Amygdala (tissue), 56 donors: ENCODE data around the gene ADGB.
A peak's percentile ranks its signal among the peaks of the same experiment; 100 is the strongest.
"Not testable (repeated sequence)": the region's sequence is repeated elsewhere in the genome, so short reads cannot be mapped to it uniquely, and the experiment has no call there.

Experiments used
- DNase-seq, 56 donors: peaks; one replicate each; lab custom pipeline; 2025; lab: John Stamatoyannopoulos, UW

ADGB gene

DNA sequence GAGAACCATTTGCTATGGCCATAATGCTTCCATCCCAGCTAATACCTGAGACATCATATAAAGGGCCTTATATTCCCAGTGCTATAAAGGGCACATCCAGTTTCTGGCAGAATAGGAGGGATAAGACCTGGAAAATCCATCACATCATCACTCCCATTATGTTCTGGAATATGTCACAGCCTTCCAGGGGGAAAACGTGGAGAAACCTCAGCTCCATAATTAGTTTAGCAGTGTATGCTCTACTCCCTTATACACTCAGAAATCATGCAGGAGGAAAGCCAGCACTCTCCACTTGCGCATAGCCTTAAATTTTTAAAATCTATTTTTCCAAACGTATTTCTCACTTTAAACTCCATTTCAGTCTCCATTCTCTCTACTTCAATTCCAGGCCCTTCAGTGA is 140.9 kb downstream of the ADGB start:
- DNase-seq = no peak

- DNase-seq = no peak
Observed at GRCh38 chr6:146741609-146742008, 142.8 kb downstream of the ADGB start.

DNA sequence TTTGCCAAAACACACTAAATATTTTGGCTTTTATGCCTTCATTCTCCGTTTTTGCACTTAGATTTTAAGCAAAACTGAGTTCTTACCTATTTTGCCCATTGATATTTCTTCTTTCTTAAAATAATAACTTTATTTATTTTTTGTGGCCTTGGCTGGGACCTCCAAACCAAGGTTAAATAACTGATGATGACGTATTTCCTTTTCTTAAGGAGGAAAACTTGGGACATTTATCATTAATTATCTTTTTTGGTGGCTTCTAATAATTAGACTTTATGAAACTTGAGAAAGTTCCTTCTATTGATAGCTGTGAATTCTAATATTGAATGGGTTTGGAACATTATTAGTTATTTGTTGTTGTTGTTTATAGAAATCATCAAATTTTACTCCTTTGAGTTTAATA is 154.5 kb downstream of the ADGB start:
- DNase-seq = no peak

DNA sequence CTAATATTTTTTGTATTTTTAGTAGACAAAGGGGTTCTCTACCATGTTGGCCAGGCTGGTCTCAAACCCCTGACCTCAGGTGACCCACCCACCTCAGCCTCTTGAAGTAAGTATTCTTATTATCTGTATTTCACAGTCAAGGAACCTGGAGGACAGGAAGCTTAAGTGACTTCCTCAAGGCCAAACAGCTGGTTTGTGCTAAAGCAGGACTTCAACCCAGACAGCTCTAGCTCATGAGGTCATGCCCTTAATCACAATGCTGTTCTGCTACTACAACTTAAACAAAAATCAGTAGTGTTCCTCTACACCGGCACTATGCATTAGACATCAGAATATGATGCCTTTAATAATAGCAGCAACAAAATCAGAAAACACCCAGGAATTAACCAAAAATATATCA is 168.9 kb downstream of the ADGB start:
- no peak for DNase-seq

DNA sequence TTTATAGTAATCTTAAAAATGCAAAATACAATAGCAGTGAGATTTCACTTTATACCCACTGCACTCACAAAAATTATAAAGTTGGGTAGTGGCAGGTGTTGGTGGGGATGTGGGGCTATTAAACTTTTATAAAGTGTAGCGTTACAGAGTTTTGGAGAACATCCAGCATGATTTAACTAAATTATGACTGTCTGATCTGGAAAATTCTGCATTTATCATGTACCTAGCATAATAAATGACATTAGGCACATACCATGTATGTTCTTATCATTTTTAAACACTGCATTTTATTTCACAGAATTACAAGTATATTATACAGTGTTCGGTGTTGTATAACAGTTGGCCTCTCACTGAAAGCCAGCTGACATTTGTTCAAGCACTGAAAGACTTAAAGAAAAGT is 169.9 kb downstream of the ADGB start:
- no peak for DNase-seq

DNA sequence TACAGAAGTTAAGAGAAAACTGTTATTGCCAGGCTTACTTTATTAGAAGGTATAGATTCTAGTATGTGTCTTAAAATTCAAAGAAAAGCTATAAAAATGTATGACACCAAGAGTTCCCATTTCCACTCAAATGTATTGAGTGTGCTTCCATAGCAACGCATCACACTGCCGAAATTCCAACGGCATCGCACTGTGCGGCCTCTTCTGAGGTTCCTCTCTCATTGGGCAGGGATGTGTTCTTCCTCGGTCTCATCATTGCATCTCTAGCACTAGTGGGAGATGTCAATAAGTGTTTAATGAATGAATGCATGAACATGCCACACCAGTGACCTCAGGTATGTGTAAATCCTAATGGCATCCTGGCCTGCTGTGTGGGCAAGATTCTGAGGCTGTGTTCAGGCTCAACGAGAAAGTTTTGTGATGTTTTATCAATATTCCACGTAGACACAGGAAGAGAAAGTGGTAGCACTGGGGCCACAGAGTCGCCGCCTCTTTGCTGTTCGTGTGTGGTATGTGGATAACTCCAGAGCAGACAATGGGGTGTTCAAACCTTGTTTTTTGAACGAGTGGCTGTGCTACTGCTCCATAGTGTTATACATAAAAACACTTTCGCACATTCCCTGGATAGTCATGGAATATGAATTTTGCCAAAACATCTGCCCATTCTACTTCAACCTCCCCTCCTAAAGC is 171.6 kb downstream of the ADGB start:
- peak in 1 of 56 donors; percentile 1 for DNase-seq

- peak in 4 of 56 donors; percentile 1 to 23 (median 8) for DNase-seq
Observed at GRCh38 chr6:146770965-146771735, 172.4 kb downstream of the ADGB start.

DNA sequence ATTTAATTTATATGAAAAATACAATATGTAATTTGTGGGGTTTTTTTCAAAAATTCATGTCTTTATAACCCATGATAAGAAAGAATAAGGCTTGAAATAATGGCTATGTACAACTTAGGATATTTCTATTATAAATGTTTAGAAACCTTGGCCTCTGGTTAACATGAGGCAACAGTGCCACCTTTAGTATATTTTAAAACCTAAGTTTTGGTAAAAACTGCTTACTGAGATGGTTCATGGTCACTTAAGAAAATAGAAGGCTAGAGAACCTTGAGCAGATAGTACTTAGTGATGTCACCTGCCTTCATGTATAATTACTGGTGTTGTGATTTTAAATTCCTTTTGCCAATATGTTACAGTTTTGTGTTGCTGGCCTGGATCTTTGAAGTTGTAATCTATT is 176.4 kb downstream of the ADGB start:
- DNase-seq = no peak

DNA sequence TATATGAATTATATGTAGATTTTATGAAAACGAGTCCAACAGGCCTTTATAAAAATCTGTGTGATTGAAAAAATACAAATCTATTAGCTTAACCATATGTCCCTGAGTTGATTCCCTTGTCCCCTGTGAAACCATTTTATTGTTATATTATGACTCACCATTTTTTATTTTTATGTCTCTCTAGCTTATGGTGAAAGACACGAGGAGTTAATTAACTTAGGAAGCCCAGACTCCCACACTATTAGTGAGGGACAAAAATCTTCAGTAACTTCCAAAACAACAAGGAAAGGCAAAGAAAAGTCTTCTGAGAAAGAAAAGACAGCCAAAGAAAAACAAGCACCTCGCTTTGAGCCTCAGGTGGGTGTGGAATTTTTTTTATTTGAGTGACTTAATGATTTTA is 183.1 kb downstream of the ADGB start:
- no peak for DNase-seq

- peak in 1 of 56 donors; percentile 6 for DNase-seq
Observed at GRCh38 chr6:146785001-146785585, 186.3 kb downstream of the ADGB start.

- DNase-seq = no peak
Observed at GRCh38 chr6:146787876-146788508, 189.2 kb downstream of the ADGB start.

GRCh38 chr6:146790561-146791091 is 191.9 kb downstream of the ADGB start:
- no peak for DNase-seq

DNA sequence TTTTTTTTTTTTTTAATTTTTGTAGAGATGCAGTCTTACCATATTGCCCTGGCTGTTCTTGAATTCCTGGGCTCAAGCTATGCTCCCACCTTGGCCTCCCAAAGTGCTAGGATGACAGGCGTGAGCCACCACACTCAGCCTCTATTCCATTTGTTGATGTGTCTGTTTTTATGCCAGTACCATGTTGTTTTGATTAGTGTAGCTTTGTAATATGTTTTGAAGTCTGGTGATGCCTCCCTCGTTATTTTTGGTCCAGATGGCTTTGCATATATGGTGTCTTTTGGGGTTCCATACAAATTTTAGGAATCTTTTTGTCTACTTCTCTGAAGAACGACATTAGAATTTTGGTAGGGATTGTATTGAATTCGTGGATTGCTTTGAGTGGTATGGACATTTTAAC is 193.2 kb downstream of the ADGB start:
- DNase-seq = no peak

GRCh38 chr6:146793218-146793617 is 194.4 kb downstream of the ADGB start:
- not testable (repeated sequence) for DNase-seq

DNA sequence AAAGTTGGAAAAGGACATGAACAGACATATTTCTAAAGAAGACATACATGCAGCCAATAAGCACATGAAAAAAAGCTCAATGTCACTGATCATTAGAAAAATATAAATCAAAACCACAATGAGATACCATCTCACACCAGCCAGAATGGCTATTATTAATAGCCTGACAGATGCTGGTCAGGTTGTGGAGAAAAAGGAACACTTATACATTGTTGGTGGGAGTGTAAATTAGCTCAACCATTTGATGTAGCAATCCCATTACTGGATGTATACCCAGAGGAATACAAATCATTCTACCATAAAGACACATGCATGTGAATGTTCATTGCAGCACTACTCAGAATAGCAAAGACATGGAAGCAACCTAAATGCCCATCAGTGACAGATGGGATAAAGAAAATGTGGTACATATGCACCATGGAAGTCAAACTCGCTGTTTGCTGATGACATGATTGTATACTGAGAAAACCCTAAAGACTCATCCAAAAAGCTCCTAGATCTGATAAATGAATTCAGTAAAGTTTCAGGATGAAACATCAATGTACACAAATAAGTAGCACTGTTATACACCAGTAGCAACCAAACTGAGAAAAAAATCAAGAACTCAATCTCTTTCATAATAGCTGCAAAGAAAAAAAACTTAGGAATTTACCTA is 196.8 kb downstream of the ADGB start:
- DNase-seq = no peak

- not testable (repeated sequence) for DNase-seq
Observed at GRCh38 chr6:146803167-146803566, 204.4 kb downstream of the ADGB start.

- peak in 15 of 56 donors; percentile 0 to 33 (median 6) for DNase-seq
Observed at GRCh38 chr6:146803601-146804000, 204.8 kb downstream of the ADGB start.

DNA sequence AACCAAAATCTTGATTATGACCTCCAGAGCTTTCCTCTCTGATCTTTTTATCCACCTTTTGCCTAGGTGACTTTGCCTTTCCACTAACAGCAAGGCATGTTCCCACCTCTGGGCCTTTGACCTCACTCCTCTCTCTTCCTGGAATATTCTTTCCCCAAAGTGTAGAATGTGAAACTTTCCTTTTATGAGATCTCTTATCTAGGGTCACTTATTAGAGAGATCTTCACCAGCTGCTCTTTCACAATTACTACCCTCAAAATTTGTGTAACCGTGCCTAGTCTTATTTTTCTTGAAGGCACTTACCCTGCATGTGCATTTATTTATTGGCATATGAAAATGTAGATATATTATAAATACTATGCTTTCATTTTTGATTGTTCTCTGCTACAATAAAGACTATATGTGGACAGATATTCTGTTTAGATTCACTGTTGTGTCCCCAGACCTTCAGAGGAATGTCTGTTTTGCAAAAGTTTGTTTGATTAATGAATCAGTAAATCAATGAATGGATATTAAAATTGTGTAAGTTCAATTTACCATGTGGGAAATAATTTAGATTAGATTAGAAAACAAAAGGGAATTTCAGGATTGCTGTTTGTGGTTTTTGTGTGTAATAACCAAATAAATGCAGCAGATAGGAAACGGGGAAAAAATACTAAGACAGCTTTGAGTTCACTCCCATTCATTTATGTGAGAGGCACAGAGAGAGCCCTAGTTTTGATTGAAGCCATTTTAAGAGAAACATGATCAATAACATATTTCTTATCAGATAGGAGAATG is 207.0 kb downstream of the ADGB start:
- no peak for DNase-seq

DNA sequence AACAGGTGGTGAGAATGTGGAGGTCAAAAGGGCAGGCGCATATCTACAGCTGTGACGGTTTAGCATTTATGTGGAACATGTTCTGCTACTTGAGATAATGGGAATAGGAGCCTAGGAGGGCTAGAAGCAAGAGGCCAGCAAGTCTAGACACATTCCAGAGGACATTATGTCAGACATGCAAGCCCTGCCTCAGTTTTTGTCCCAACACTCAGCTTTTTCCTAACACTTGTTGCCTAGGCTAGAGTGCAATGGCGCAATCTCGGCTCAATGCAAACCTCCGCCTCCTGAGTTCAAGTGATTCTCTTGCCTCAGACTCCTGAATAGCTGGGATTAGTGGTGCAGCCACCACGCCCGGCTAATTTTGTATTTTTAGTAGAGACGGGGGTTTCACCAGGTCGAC is 210.2 kb downstream of the ADGB start:
- not testable (repeated sequence) for DNase-seq
